CD4-positive, alpha-beta T cell treated with Interleukin-2 at 100 ng/mL for 4 hours (primary cell): ENCODE results near the gene SERGEF.
"Not testable (repeated sequence)": the region's sequence is repeated elsewhere in the genome, so short reads cannot be mapped to it uniquely, and the experiment has no call there.

Source experiments
- DNase-seq: peaks from one replicate; pipeline ENCODE4 v3.0.0-alpha.2; 2020; ENCODE audit warnings: low spot score

The SERGEF gene

GRCh38 chr11:17906436-17906835 lies 106.4 kb downstream of the SERGEF start:
- DNase-seq = no peak

GRCh38 chr11:17905477-17905876 lies 107.4 kb downstream of the SERGEF start:
- DNase-seq = no peak

- DNase-seq = no peak
These were observed 111.4 kb downstream of the SERGEF start for GRCh38 chr11:17901481-17901880.

GRCh38 chr11:17898782-17899181 lies 114.1 kb downstream of the SERGEF start:
- no peak for DNase-seq

- DNase-seq = no peak
These were observed 114.8 kb downstream of the SERGEF start for GRCh38 chr11:17898071-17898470.

GRCh38 chr11:17897495-17897894 lies 115.4 kb downstream of the SERGEF start:
- DNase-seq = no peak

GRCh38 chr11:17896496-17897151 lies 116.2 kb downstream of the SERGEF start:
- not testable (repeated sequence) for DNase-seq

GRCh38 chr11:17894929-17895658 lies 117.8 kb downstream of the SERGEF start:
- DNase-seq = no peak

GRCh38 chr11:17892409-17892808 lies 120.4 kb downstream of the SERGEF start:
- DNase-seq = no peak

GRCh38 chr11:17890325-17890724 lies 122.5 kb downstream of the SERGEF start:
- no peak for DNase-seq

GRCh38 chr11:17887779-17888178 lies 125.1 kb downstream of the SERGEF start:
- no peak for DNase-seq

- DNase-seq = no peak
These were observed 128.9 kb downstream of the SERGEF start for GRCh38 chr11:17883946-17884345.

GRCh38 chr11:17883057-17883456 lies 129.8 kb downstream of the SERGEF start:
- DNase-seq = no peak

- no peak for DNase-seq
These were observed 134.1 kb downstream of the SERGEF start for GRCh38 chr11:17878743-17879142.

GRCh38 chr11:17877886-17878285 lies 135.0 kb downstream of the SERGEF start:
- DNase-seq = no peak

GRCh38 chr11:17876827-17877226 lies 136.0 kb downstream of the SERGEF start:
- no peak for DNase-seq

GRCh38 chr11:17875891-17876290 lies 137.0 kb downstream of the SERGEF start:
- DNase-seq = no peak

- no peak for DNase-seq
These were observed 139.3 kb downstream of the SERGEF start for GRCh38 chr11:17873586-17873985.

- not testable (repeated sequence) for DNase-seq
These were observed 144.4 kb downstream of the SERGEF start for GRCh38 chr11:17868398-17868797.

GRCh38 chr11:17867341-17867740 lies 145.5 kb downstream of the SERGEF start:
- DNase-seq = no peak

GRCh38 chr11:17865765-17866428 lies 146.9 kb downstream of the SERGEF start:
- no peak for DNase-seq

GRCh38 chr11:17864478-17864941 lies 148.3 kb downstream of the SERGEF start:
- peak; percentile 6 for DNase-seq
